Psoas muscle (tissue), 8 donors: ENCODE results near the gene SWSAP1. TPM values are rescaled to one million over a fixed set of nuclear protein-coding genes. Genes with fewer than 3 reads are reported as not detected.

Source experiments
- ATAC-seq, 4 donors: fragments of 200-7000 bp; cut with Tn5 transposase; one replicate each; pipeline ENCODE4 v1.9.1; 2020; ENCODE audit warnings: moderate library complexity in 3 of 4, mild to moderate bottlenecking in 2 of 4
- DNase-seq, 2 donors: peaks; one replicate each; pipeline ENCODE4 v3.0.0-alpha.2; 2020
- H3K27ac ChIP-seq: fragments of 200-600 bp; one replicate; pipeline ENCODE4 v1.8.0; 2022
- H3K27me3 ChIP-seq, 3 donors: fragments of 200-600 bp in 1 of 3; one replicate each; pipeline versions ENCODE4 v1.6.1 to v1.8.0; 2013 to 2022; ENCODE audit warnings: low read length in 2 of 3, mild to moderate bottlenecking in 2 of 3, moderate library complexity in 1 of 3; ENCODE audit not compliant: insufficient read depth in 3 of 3
- H3K36me3 ChIP-seq, 2 donors: fragments of 200-600 bp in 1 of 2; one replicate each; pipeline versions ENCODE4 v1.6.1 to v1.8.0; 2013 to 2022; ENCODE audit warnings: low read depth in 1 of 2, mild to moderate bottlenecking in 1 of 2, moderate library complexity in 1 of 2; ENCODE audit not compliant: insufficient read depth in 1 of 2
- H3K4me1 ChIP-seq: fragments of 200-600 bp; one replicate; pipeline ENCODE4 v1.8.0; 2022
- H3K4me3 ChIP-seq: fragments of 200-600 bp; one replicate; pipeline ENCODE4 v1.8.0; 2022; ENCODE audit warnings: mild to moderate bottlenecking
- H3K9me3 ChIP-seq: fragments of 200-600 bp; one replicate; pipeline ENCODE4 v1.8.0; 2022
- WGBS, 3 donors: extraction: QIAGEN DNeasy Blood & Tissue Kit; methylation state at CpG; one replicate each; pipeline versions ENCODE4 v1.1.6 to v1.1.7; 2013; 5-methylcytosine and 5-hydroxymethylcytosine counted together
- intact Hi-C, 2 donors: fragments of 100-400 bp; cut with DNase I; formaldehyde crosslinking; loops; one replicate each; pipeline versions ENCODE4 v1.11.0 to v1.14.2; 2022
- polyA plus RNA-seq, 3 donors: library from polyadenylated mRNA; stranded (reverse); fragments of 200-250 nt; gene quantifications; one replicate each; pipeline ENCODE4 v1.2.3, GENCODE V29; 2013
- total RNA-seq, 4 donors: library from RNA; stranded (reverse); fragmentation: NEBNext Ultra II Directional in 2 of 4; extraction: Animal tissue kit (Norgen Biotek cat#: 25700) in 2 of 4; gene quantifications; one replicate each; pipeline versions ENCODE4 v1.2.1 to v1.2.4, GENCODE V29; 2021 to 2023
- TF ChIP-seq, protein P1 (sequence below): fragments of 200-600 bp; IDR thresholded peaks from one replicate; pipeline ENCODE4 v1.8.0; 2022; ENCODE audit warnings: antibody characterized with exemption
- donor health status: healthy with polysubstance abuse.
- donor health status: DM: no; HTN: no; CAD: no; lungs with moderate emphysema.
- donor health status: Bipolar disorder and iron deficiency.
- donor health status: healthy.
- donor health status: DM: yes; HTN: yes; CAD: no.
- donor health status: DM: no; HTN: no; CAD: no.
- donor health status: DM: no; HTN: no; CAD: no.
- donor health status: DM: yes; HTN: yes; CAD: no.

The SWSAP1 gene
- total and polyA plus RNA-seq, 7 donors: 1.1 to 3.9 (median 1.7) TPM

DNA sequence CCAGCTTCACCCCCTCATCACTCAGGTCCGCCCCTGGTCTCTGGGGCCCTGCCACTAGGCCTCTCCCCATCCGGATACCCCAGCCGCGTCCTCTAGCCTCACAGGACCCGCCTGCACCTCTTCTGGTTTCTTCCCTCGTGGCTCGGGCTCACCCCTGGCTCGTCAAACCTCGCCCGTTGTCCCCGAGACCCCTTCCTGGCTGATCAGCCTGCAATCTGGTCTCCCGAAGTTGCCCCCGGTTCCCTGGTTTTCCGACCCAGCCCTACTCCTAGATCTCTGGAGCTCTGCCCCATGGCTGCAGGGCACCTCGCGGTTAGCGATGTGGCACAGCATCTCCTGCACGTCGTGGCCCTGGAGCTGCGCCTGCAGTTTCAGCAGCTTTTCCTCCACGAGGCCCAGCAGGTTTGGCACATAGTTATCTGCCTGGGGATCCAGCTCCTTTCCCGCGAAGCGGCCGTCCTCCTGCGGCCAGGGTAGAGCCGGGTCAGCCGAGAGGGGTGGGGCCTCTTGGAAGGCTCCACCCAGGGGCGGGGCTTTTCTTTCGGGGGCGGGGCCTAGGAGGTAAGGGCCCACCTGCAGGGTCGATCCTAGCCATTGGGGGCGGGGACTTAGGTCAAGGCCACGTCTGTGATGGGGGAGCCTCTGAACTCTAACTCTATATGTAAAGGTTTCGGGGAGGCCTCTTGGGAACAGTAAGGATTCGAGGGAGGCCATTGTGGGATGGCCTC lies 47.1 kb downstream of the SWSAP1 start:
- TF ChIP-seq, protein P1, sequence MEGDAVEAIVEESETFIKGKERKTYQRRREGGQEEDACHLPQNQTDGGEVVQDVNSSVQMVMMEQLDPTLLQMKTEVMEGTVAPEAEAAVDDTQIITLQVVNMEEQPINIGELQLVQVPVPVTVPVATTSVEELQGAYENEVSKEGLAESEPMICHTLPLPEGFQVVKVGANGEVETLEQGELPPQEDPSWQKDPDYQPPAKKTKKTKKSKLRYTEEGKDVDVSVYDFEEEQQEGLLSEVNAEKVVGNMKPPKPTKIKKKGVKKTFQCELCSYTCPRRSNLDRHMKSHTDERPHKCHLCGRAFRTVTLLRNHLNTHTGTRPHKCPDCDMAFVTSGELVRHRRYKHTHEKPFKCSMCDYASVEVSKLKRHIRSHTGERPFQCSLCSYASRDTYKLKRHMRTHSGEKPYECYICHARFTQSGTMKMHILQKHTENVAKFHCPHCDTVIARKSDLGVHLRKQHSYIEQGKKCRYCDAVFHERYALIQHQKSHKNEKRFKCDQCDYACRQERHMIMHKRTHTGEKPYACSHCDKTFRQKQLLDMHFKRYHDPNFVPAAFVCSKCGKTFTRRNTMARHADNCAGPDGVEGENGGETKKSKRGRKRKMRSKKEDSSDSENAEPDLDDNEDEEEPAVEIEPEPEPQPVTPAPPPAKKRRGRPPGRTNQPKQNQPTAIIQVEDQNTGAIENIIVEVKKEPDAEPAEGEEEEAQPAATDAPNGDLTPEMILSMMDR: no peak
- Histone ChIP-seq H3K27me3 (peaks cover 0 to 72% (median 28%) of the 10 kb centered on the region in 3 donors), H3K9me3 (no peaks in the 10 kb centered on the region), H3K36me3 (no peaks in the 10 kb centered on the region), H3K27ac (peak overlapping the region; percentile 16), H3K4me3 (peak overlapping the region; percentile 47), H3K4me1 (no peaks in the 10 kb centered on the region)
- ATAC-seq (peak; percentile 29 to 58 (median 42)), DNase-seq (peak; percentile 42 to 70)
- WGBS, 3 donors: 16 to 17% (median 16%) methylated on average over 35 to 36 of the region's 36 CpGs
- intact Hi-C loops: loop anchor here in 1 of 2 donors (5.0 kb wide), 1 partner anchor 39 kb away; the partner anchor contains the start of gene EPOR

DNA sequence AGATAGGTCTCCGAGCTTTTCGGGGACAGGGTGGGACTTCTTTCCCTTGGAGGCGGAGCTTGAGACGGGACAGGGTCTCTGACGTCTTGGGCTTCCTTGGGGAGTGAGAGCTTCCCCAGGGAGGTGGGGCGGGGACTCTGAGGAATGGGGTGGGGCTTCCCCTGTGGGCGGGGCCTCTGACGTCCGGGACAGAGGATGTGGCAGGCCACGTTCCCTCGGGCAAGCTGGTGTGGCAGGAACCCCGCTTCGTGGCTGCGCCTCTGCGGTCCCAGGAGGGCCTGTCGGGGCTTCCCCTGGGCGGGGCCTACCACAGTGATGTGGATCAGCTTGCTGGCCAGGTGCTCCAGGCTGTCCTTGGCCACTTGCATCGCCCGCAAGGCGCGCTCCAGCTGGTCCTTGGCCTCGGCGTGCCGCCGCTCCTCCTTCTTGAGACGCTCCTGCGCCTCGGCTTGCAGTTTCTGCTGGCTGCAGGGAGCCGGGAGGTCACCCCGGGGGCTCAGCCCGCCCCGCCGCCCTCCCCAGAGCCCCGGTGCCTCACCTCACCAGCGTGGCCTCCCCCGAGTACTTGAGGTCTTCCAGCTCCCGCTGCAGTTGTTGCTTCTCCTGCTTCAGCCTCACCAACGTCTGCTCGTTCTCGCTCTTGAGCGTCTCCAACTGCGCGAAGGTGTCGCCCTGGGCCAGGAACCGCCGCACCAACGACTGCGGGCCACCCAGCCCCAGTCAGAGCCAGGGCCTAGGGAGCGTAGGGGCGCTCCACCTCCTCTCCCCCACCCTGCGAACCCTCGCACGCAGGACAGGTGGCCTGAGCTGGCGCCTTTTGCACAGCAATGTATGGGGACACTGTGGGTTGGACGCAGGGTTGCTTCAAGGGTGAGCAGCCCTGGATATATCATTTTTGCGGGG lies 47.9 kb downstream of the SWSAP1 start:
- Histone ChIP-seq H3K27ac (no peak overlapping the region), H3K4me1 (no peaks in the 10 kb centered on the region), H3K27me3 (peaks cover 0 to 64% (median 28%) of the 10 kb centered on the region in 3 donors), H3K4me3 (peak overlapping the region; percentile 45), H3K36me3 (no peaks in the 10 kb centered on the region), H3K9me3 (no peaks in the 10 kb centered on the region)
- TF ChIP-seq, protein P1: no peak
- ATAC-seq (peak; percentile 57 to 70 (median 64)), DNase-seq (peak; percentile 70 to 86)
- intact Hi-C loops: loop anchor here in 1 of 2 donors (5.0 kb wide), 1 partner anchor 40 kb away; the partner anchor contains the start of gene EPOR
- WGBS, 3 donors: 5 to 11% (median 6%) methylated on average over 44 to 56 of the region's 56 CpGs

DNA sequence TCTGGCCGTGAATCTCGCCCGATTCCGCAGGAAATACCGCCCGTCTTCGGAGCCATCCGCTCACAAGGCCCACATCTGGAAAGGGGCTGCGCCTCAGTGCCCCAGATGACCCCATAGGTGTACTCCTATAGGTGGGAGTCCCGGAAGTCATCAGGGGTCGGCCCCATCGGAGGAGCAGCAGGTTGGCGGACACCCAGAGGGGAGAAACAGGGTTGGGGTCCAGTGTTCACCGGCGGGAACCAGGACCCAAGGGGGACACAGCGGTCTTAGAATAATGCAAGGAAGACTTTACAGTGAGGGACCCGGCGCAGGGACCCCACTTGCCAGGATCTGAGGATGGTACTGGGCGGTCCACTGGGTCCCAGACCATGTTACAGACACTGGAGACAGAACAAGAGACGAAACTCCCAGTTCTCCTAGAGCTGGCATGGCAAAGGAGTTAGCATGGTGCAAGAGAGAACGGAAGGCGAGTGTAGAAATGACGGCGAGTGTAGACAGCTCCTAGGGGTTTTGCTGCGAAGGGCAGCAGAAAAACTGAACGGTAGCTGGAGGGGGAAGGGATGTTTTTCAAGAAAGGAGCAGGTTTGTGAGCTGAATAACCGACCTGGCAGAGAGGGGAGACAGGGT lies 48.8 kb downstream of the SWSAP1 start:
- Histone ChIP-seq H3K9me3 (no peaks in the 10 kb centered on the region), H3K4me1 (no peaks in the 10 kb centered on the region), H3K4me3 (no peak overlapping the region), H3K27me3 (peaks cover 0 to 58% (median 26%) of the 10 kb centered on the region in 3 donors), H3K36me3 (no peaks in the 10 kb centered on the region), H3K27ac (no peak overlapping the region)
- no peak for ATAC-seq
- intact Hi-C loops: loop anchor here in 1 of 2 donors (5.0 kb wide), 1 partner anchor 41 kb away; the partner anchor contains the start of gene EPOR
- 40 to 45% (median 40%) methylated on average over 26 to 27 of the region's 27 CpGs for WGBS, 3 donors
- TF ChIP-seq, protein P1: no peak
- no peak for DNase-seq

DNA sequence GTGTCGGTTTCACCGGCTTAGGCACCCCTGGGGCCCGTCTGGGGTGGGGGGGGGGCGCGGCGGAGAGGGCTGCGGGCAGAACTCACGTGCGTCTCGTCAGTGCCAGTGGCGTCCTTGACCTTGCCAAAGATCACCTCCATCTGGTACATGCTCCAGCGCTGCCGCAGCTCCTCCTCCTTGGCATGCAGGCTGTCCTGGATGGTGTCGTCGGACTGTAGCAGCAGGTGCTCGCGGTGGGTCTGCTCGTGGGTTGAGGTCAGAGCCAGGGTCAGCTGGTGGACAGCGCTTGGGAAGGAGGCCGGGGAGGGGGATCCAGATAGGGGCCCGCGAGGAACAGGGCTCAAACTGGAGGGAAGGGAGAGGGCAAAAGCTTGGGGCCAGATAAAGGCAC lies 49.3 kb downstream of the SWSAP1 start:
- Histone ChIP-seq H3K4me1 (no peaks in the 10 kb centered on the region), H3K27ac (no peak overlapping the region), H3K27me3 (peaks cover 0 to 53% (median 24%) of the 10 kb centered on the region in 3 donors), H3K4me3 (no peak overlapping the region), H3K9me3 (no peaks in the 10 kb centered on the region), H3K36me3 (no peaks in the 10 kb centered on the region)
- WGBS, 3 donors: 8 to 16% (median 15%) methylated on average over 21 to 22 of the region's 22 CpGs
- DNase-seq (no peak), ATAC-seq (no peak)
- intact Hi-C loops: loop anchor here in 1 of 2 donors (5.0 kb wide), 1 partner anchor 41 kb away; the partner anchor contains the start of gene EPOR
- TF ChIP-seq, protein P1: no peak

Other genes with a start within 250 kb of the SWSAP1 start
- 1 to 10 TPM in 2 of 4 donors, under 1 TPM in 2; 0.51 to 1.7 (median 0.98) TPM for gene SPC24, start 218.9 kb upstream of the SWSAP1 start, total RNA-seq
- under 1 TPM; 0.14 to 0.55 (median 0.44) TPM for gene SPC24, start 218.9 kb upstream of the SWSAP1 start, polyA plus RNA-seq
- 100 to 1,000 TPM in 1 of 4 donors, 10 to 100 TPM in 3; 44.0 to 103 (median 68.0) TPM for gene KANK2, start 177.1 kb upstream of the SWSAP1 start, total RNA-seq
- gene KANK2, start 177.1 kb upstream of the SWSAP1 start, polyA plus RNA-seq: 10 to 100 TPM; 23.7 to 29.9 (median 25.8) TPM
- gene ANGPTL8, start 135.0 kb upstream of the SWSAP1 start, total RNA-seq: under 1 TPM in 2 of 4 donors, not detected in 2; 0.48 to 0.49 TPM
- gene ANGPTL8, start 135.0 kb upstream of the SWSAP1 start, polyA plus RNA-seq: 10 to 100 TPM in 1 of 3 donors, under 1 TPM in 2; 0.08 to 14.6 (median 0.15) TPM
- 10 to 100 TPM; 14.5 to 27.1 (median 17.8) TPM for gene DOCK6, start 112.1 kb upstream of the SWSAP1 start, total RNA-seq
- 10 to 100 TPM in 2 of 3 donors, 1 to 10 TPM in 1; 8.7 to 16.0 (median 11.4) TPM for gene DOCK6, start 112.1 kb upstream of the SWSAP1 start, polyA plus RNA-seq
- not detected for gene TSPAN16, start 78.5 kb upstream of the SWSAP1 start, total RNA-seq
- not detected for gene TSPAN16, start 78.5 kb upstream of the SWSAP1 start, polyA plus RNA-seq
- 1 to 10 TPM; 4.0 to 5.6 (median 4.3) TPM for gene RAB3D, start 35.0 kb upstream of the SWSAP1 start, total RNA-seq
- gene RAB3D, start 35.0 kb upstream of the SWSAP1 start, polyA plus RNA-seq: 1 to 10 TPM; 1.1 to 1.6 (median 1.4) TPM
- 10 to 100 TPM; 65.9 to 81.6 (median 70.5) TPM for gene TMEM205, start 28.4 kb upstream of the SWSAP1 start, total RNA-seq
- gene TMEM205, start 28.4 kb upstream of the SWSAP1 start, polyA plus RNA-seq: 10 to 100 TPM; 63.0 to 95.1 (median 90.4) TPM
- 1 to 10 TPM; 2.4 to 9.2 (median 4.9) TPM for gene CCDC159, start 28.1 kb upstream of the SWSAP1 start, total RNA-seq
- 1 to 10 TPM; 2.7 to 5.9 (median 5.3) TPM for gene CCDC159, start 28.1 kb upstream of the SWSAP1 start, polyA plus RNA-seq
- 10 to 100 TPM; 14.1 to 33.6 (median 21.5) TPM for gene PLPPR2, start 19.2 kb upstream of the SWSAP1 start, total RNA-seq
- 10 to 100 TPM in 2 of 3 donors, 1 to 10 TPM in 1; 4.3 to 30.9 (median 20.8) TPM for gene PLPPR2, start 19.2 kb upstream of the SWSAP1 start, polyA plus RNA-seq
- 1 to 10 TPM; 1.0 to 2.1 (median 1.7) TPM for gene EPOR, start 9.6 kb downstream of the SWSAP1 start, total RNA-seq
- gene EPOR, start 9.6 kb downstream of the SWSAP1 start, polyA plus RNA-seq: 1 to 10 TPM; 1.7 to 2.1 (median 2.1) TPM
- gene RGL3, start 44.6 kb downstream of the SWSAP1 start, total RNA-seq: 1 to 10 TPM; 1.6 to 6.4 (median 3.0) TPM
- gene RGL3, start 44.6 kb downstream of the SWSAP1 start, polyA plus RNA-seq: 1 to 10 TPM; 1.2 to 2.4 (median 2.2) TPM
- under 1 TPM in 2 of 4 donors, not detected in 2; 0.13 to 0.17 TPM for gene ODAD3, start 60.5 kb downstream of the SWSAP1 start, total RNA-seq
- under 1 TPM; 0.09 to 0.87 (median 0.20) TPM for gene ODAD3, start 60.5 kb downstream of the SWSAP1 start, polyA plus RNA-seq
- 10 to 100 TPM; 60.9 to 98.4 (median 74.6) TPM for gene PRKCSH, start 61.0 kb downstream of the SWSAP1 start, total RNA-seq
- gene PRKCSH, start 61.0 kb downstream of the SWSAP1 start, polyA plus RNA-seq: 10 to 100 TPM; 48.5 to 59.7 (median 59.7) TPM
- gene ELAVL3, start 106.4 kb downstream of the SWSAP1 start, total RNA-seq: not detected
- under 1 TPM in 1 of 3 donors, not detected in 2; 0.03 TPM for gene ELAVL3, start 106.4 kb downstream of the SWSAP1 start, polyA plus RNA-seq
- gene ZNF653, start 131.2 kb downstream of the SWSAP1 start, total RNA-seq: 10 to 100 TPM in 1 of 4 donors, 1 to 10 TPM in 3; 5.7 to 11.5 (median 7.3) TPM
- 1 to 10 TPM; 4.0 to 6.5 (median 5.3) TPM for gene ZNF653, start 131.2 kb downstream of the SWSAP1 start, polyA plus RNA-seq
- 100 to 1,000 TPM in 2 of 4 donors, 10 to 100 TPM in 2; 84.3 to 113 (median 101) TPM for gene ECSIT, start 154.5 kb downstream of the SWSAP1 start, total RNA-seq
- 100 to 1,000 TPM; 136 to 196 (median 162) TPM for gene ECSIT, start 154.5 kb downstream of the SWSAP1 start, polyA plus RNA-seq
- gene CNN1, start 164.2 kb downstream of the SWSAP1 start, total RNA-seq: 10 to 100 TPM in 1 of 4 donors, 1 to 10 TPM in 3; 1.9 to 11.9 (median 5.6) TPM
- gene CNN1, start 164.2 kb downstream of the SWSAP1 start, polyA plus RNA-seq: 10 to 100 TPM in 1 of 3 donors, 1 to 10 TPM in 2; 4.4 to 11.0 (median 5.7) TPM
- 10 to 100 TPM; 24.3 to 47.3 (median 33.2) TPM for gene ELOF1, start 184.6 kb downstream of the SWSAP1 start, total RNA-seq
- 10 to 100 TPM; 64.6 to 82.5 (median 72.2) TPM for gene ELOF1, start 184.6 kb downstream of the SWSAP1 start, polyA plus RNA-seq
- gene ACP5, start 203.0 kb downstream of the SWSAP1 start, total RNA-seq: 1 to 10 TPM; 1.3 to 2.7 (median 1.9) TPM
- under 1 TPM; 0.44 to 0.78 (median 0.62) TPM for gene ACP5, start 203.0 kb downstream of the SWSAP1 start, polyA plus RNA-seq
- gene ZNF627, start 222.8 kb downstream of the SWSAP1 start, total RNA-seq: 1 to 10 TPM; 2.9 to 5.6 (median 4.5) TPM
- 1 to 10 TPM; 2.6 to 4.3 (median 2.9) TPM for gene ZNF627, start 222.8 kb downstream of the SWSAP1 start, polyA plus RNA-seq